DMS79 (cell line): ENCODE data around the gene SNAPC1.
A peak's percentile ranks its signal among the peaks of the same experiment; 100 is the strongest.
"Not testable (repeated sequence)": the region's sequence is repeated elsewhere in the genome, so short reads cannot be mapped to it uniquely, and the experiment has no call there.

Experiments used
- DNase-seq: peaks from one replicate; lab custom pipeline; 2025; lab: John Stamatoyannopoulos, UW

The SNAPC1 gene

GRCh38 chr14:61761959-61762786 lies at the start of gene SNAPC1:
TSS of gene SNAPC1 (plus strand) at chr14:61762420. CDS start at chr14:61762461, 41 bp downstream.
- DNase-seq: peak; percentile 99

- no peak for DNase-seq
Measured at GRCh38 chr14:61713724-61714437, 48.3 kb upstream of the SNAPC1 start.

- no peak for DNase-seq
Measured at GRCh38 chr14:61716956-61717355, 45.3 kb upstream of the SNAPC1 start.

- DNase-seq: no peak
Measured at GRCh38 chr14:61718039-61718438, 44.2 kb upstream of the SNAPC1 start.

DNA sequence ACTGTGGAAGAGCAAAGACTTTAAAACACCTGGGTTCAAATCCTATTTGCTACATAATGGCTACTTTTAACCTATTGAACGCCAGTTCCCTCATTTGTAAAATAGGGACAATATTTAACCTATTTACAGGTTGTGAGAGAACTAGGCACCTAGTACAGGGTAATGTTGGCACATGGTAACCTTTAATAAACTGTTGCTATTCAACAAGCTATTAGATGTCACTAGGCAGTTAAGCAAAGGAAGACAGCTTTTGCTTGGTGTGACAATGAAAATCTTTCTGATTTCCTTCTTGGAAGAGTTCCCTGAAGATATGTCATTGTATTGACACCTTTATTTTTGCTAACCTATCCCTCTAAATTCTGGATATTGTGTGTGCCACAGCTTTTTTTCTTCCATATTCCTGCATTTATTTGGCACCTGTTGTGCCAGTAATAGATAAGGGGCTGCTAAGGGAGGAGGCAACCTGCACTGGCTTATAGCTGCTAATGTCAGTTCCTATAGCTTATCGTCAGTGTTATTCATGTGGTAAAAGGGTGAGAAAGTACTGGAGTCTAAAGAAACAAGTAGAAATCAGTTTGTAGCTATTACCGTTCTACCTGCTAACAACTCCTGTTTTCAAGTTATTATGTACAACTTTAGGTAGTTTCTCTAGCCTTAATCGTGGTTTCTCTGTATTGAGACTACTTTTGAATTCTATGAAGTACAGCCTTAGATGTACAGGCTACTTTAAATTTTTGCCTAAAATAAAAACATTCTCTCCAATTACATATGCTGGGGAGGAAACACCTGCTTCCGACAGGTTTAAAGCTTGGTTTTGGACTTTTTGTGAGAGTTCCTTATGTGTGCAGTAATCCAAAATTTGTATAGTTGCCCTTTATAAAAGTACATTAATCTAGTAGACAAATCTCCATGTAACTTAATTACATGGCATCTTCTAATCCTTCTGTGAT lies 42.6 kb upstream of the SNAPC1 start:
- DNase-seq: no peak

DNA sequence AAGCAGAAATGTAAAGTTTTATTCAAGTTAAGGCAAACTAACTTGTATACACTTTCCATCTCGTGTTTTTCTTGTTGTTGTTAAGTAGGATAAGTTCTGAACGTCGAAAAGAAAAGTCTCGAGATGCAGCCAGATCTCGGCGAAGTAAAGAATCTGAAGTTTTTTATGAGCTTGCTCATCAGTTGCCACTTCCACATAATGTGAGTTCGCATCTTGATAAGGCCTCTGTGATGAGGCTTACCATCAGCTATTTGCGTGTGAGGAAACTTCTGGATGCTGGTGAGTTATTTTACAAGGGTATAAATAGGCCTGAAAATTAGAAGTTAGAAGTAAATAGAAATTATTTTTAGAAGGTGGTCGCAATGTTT lies 41.9 kb upstream of the SNAPC1 start:
- no peak for DNase-seq

DNA sequence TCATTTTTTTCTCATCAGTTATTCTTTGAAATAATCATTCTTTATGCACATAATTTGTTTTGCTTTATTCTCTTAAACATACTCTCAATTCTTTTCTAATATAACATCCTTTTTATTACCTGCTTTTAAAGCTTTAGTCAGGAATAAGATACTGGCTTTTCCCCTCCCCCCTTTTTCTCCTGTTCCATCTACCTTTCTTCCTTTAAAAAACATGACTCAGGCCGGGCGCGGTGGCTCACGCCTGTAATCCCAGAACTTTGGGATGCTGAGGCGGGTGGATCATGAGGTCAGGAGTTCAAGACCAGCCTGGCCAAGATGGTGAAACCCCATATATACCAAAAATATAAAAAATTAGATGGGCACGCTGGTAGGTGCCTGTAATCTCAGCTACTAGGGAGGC lies 41.5 kb upstream of the SNAPC1 start:
- DNase-seq: no peak

GRCh38 chr14:61724133-61724532 lies 38.1 kb upstream of the SNAPC1 start:
- DNase-seq: no peak

- DNase-seq: no peak
Measured at GRCh38 chr14:61726778-61727658, 35.2 kb upstream of the SNAPC1 start.

GRCh38 chr14:61730756-61731373 lies 31.4 kb upstream of the SNAPC1 start:
- no peak for DNase-seq

GRCh38 chr14:61733972-61734371 lies 28.2 kb upstream of the SNAPC1 start:
- no peak for DNase-seq

DNA sequence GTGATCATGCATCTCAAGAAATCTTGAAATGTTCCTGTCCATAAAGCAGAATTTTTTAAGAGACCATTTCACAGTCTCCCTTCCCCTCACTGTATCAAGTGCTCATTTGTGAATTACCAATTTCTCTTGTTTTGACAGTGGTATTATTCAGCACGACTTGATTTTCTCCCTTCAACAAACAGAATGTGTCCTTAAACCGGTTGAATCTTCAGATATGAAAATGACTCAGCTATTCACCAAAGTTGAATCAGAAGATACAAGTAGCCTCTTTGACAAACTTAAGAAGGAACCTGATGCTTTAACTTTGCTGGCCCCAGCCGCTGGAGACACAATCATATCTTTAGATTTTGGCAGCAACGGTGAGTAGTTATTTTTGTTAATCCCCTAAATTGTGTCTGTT lies 25.5 kb upstream of the SNAPC1 start:
- DNase-seq: no peak

- no peak for DNase-seq
Measured at GRCh38 chr14:61737915-61738314, 24.3 kb upstream of the SNAPC1 start.

- DNase-seq: no peak
Measured at GRCh38 chr14:61739133-61739532, 23.1 kb upstream of the SNAPC1 start.

- DNase-seq: no peak
Measured at GRCh38 chr14:61742371-61742770, 19.8 kb upstream of the SNAPC1 start.

GRCh38 chr14:61744238-61744637 lies 18.0 kb upstream of the SNAPC1 start:
- DNase-seq: no peak

DNA sequence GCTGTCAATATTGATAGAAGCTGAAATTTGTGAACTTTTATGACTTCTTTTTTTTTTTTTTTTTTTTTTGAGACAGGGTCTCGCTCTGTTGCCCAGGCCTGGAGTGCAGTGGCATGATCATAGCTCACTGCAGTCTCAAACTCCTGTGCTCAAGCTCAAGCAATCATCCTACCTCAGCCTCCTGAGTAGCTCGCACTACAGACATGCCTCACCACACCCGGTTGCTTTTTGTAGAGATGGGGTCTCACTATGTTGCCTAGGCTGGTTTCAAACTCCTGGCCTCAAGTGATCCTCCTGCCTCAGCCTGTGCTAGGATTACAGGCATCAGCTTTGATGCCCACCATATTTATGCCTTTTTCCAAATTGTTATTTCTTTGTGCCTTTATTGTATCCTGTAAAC lies 15.9 kb upstream of the SNAPC1 start:
- DNase-seq: not testable (repeated sequence)

- no peak for DNase-seq
Measured at GRCh38 chr14:61746881-61747280, 15.3 kb upstream of the SNAPC1 start.

DNA sequence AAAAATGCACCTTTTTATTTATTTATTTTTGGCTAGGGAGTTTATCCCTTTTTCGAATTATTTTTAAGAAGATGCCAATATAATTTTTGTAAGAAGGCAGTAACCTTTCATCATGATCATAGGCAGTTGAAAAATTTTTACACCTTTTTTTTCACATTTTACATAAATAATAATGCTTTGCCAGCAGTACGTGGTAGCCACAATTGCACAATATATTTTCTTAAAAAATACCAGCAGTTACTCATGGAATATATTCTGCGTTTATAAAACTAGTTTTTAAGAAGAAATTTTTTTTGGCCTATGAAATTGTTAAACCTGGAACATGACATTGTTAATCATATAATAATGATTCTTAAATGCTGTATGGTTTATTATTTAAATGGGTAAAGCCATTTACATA lies 14.9 kb upstream of the SNAPC1 start:
- no peak for DNase-seq

GRCh38 chr14:61749264-61749663 lies 13.0 kb upstream of the SNAPC1 start:
- no peak for DNase-seq

DNA sequence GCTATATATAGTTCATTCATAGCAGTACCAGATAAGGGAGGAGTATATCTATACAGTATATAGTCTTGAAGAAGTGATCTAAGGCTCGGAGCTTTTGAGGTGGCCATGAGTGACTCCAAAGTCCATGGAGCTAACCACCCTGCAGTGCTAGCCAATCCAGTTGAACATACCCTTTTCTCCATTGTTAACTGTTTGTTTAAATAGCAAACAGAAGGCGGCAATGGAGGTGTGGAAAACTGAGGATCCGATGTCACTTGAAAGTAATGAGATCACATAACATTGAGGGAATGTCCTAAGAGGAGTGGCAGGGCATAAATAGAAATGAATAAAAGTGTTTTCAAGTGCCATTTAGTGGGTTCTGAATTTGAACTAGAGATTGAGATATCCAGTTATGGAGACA lies 12.4 kb upstream of the SNAPC1 start:
- peak; percentile 18 for DNase-seq
